H1 (cell line): ENCODE results near the gene KDM6A. TPM values are rescaled to one million over a fixed set of nuclear protein-coding genes. Genes with fewer than 3 reads are reported as not detected.

ENCODE experiments used
- ATF3 ChIP-seq: IDR thresholded peaks from 2 replicates; pipeline ENCODE4 v1.6.1; 2011; ENCODE audit warnings: low read depth, mild to moderate bottlenecking, low read length; ENCODE audit not compliant: insufficient read depth
- CREB1 ChIP-seq: IDR thresholded peaks from 2 replicates; pipeline ENCODE4 v1.6.1; 2012; ENCODE audit warnings: inconsistent platforms
- CTBP2 ChIP-seq: IDR thresholded peaks from 2 replicates; pipeline ENCODE4 v1.7.0; 2011; ENCODE audit warnings: borderline replicate concordance, mild to moderate bottlenecking, moderate library complexity, mixed read lengths, low read length; ENCODE audit not compliant: insufficient read depth, insufficient read length
- FOSL1 ChIP-seq: IDR thresholded peaks from 2 replicates; pipeline ENCODE4 v1.6.1; 2011; ENCODE audit warnings: mild to moderate bottlenecking, low read depth, low read length, moderate library complexity; ENCODE audit not compliant: insufficient read depth
- JUND ChIP-seq: IDR thresholded peaks from 2 replicates; pipeline ENCODE4 v1.6.1; 2011; ENCODE audit warnings: mild to moderate bottlenecking, improper control_type of control experiment, low read length
- KDM1A ChIP-seq: fragments of 200-600, 300-600 bp; sonication (generic); IDR thresholded peaks from 2 replicates; pipeline ENCODE4 v1.7.1; 2016; ENCODE audit warnings: mild to moderate bottlenecking, low read length, borderline replicate concordance
- KDM4A ChIP-seq: IDR thresholded peaks from one replicate; pipeline ENCODE4 v1.7.1; 2012; ENCODE audit warnings: low read depth, mild to moderate bottlenecking, moderate library complexity, low read length, inconsistent platforms; ENCODE audit not compliant: severe bottlenecking
- YY1 ChIP-seq: IDR thresholded peaks from 2 replicates; pipeline ENCODE4 v1.6.1; 2011; ENCODE audit warnings: low read depth, mild to moderate bottlenecking, low read length
- polyA plus RNA-seq, 7 experiments: library from polyadenylated mRNA; depleted of rRNA in 3 of 7; stranded (reverse) in 5 of 7; unstranded in 2 of 7; fragments of >200 nt in 5 of 7; fragments of 200-250 nt in 2 of 7; gene quantifications; 1 replicate in 5 of 7; 2 replicates in 1 of 7; 4 replicates in 1 of 7; pipeline versions ENCODE4 v1.2.1 to v1.2.3, GENCODE V29; 2011 to 2013; ENCODE audit warnings: missing spikeins in 2 of 7, mixed read lengths in 2 of 7
- total RNA-seq: library from RNA; stranded (reverse); fragmentation: NEBNext Ultra II Directional; extraction: Animal tissue kit (Norgen Biotek cat#: 25700); gene quantifications from 2 replicates; pipeline ENCODE4 v1.2.1, GENCODE V29; 2021
- TF ChIP-seq, protein P1 (sequence below): fragments of 300-600 bp; sonication (generic); IDR thresholded peaks from 2 replicates; pipeline ENCODE4 v1.7.1; 2012; ENCODE audit warnings: low read length, moderate library complexity, mild to moderate bottlenecking, inconsistent platforms; ENCODE audit not compliant: insufficient replicate concordance
- TF ChIP-seq, protein P2 (sequence below): IDR thresholded peaks from 2 replicates; pipeline ENCODE4 v1.6.1; 2011; ENCODE audit warnings: low read length, improper control_type of control experiment

KDM6A gene
- total and polyA plus RNA-seq, 2 of the 8 experiments (the other 6 are each of a cell fraction or from before 2014, with no cell fraction given): 43.5 to 58.4 TPM

DNA sequence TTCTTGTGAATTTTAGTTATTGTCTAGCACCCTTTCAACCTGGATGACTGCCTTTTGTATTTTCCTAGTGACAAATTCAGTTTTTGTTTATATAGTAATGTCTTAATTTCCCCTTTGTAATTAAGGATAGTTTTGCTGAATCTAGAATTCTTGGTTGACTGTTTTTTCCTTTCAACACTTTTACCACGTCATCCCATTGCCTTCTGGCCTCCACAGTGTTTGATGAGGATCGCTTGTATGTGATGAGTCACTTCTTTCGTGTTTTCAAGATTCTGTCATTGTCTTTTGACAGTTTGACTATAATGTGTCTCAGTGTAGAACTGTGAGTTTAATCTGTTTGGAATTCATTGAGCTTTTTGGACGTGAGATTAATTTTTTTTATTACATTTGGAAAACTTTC is 30.1 kb downstream of the KDM6A start (continued):
- TF ChIP-seq, protein P1, sequence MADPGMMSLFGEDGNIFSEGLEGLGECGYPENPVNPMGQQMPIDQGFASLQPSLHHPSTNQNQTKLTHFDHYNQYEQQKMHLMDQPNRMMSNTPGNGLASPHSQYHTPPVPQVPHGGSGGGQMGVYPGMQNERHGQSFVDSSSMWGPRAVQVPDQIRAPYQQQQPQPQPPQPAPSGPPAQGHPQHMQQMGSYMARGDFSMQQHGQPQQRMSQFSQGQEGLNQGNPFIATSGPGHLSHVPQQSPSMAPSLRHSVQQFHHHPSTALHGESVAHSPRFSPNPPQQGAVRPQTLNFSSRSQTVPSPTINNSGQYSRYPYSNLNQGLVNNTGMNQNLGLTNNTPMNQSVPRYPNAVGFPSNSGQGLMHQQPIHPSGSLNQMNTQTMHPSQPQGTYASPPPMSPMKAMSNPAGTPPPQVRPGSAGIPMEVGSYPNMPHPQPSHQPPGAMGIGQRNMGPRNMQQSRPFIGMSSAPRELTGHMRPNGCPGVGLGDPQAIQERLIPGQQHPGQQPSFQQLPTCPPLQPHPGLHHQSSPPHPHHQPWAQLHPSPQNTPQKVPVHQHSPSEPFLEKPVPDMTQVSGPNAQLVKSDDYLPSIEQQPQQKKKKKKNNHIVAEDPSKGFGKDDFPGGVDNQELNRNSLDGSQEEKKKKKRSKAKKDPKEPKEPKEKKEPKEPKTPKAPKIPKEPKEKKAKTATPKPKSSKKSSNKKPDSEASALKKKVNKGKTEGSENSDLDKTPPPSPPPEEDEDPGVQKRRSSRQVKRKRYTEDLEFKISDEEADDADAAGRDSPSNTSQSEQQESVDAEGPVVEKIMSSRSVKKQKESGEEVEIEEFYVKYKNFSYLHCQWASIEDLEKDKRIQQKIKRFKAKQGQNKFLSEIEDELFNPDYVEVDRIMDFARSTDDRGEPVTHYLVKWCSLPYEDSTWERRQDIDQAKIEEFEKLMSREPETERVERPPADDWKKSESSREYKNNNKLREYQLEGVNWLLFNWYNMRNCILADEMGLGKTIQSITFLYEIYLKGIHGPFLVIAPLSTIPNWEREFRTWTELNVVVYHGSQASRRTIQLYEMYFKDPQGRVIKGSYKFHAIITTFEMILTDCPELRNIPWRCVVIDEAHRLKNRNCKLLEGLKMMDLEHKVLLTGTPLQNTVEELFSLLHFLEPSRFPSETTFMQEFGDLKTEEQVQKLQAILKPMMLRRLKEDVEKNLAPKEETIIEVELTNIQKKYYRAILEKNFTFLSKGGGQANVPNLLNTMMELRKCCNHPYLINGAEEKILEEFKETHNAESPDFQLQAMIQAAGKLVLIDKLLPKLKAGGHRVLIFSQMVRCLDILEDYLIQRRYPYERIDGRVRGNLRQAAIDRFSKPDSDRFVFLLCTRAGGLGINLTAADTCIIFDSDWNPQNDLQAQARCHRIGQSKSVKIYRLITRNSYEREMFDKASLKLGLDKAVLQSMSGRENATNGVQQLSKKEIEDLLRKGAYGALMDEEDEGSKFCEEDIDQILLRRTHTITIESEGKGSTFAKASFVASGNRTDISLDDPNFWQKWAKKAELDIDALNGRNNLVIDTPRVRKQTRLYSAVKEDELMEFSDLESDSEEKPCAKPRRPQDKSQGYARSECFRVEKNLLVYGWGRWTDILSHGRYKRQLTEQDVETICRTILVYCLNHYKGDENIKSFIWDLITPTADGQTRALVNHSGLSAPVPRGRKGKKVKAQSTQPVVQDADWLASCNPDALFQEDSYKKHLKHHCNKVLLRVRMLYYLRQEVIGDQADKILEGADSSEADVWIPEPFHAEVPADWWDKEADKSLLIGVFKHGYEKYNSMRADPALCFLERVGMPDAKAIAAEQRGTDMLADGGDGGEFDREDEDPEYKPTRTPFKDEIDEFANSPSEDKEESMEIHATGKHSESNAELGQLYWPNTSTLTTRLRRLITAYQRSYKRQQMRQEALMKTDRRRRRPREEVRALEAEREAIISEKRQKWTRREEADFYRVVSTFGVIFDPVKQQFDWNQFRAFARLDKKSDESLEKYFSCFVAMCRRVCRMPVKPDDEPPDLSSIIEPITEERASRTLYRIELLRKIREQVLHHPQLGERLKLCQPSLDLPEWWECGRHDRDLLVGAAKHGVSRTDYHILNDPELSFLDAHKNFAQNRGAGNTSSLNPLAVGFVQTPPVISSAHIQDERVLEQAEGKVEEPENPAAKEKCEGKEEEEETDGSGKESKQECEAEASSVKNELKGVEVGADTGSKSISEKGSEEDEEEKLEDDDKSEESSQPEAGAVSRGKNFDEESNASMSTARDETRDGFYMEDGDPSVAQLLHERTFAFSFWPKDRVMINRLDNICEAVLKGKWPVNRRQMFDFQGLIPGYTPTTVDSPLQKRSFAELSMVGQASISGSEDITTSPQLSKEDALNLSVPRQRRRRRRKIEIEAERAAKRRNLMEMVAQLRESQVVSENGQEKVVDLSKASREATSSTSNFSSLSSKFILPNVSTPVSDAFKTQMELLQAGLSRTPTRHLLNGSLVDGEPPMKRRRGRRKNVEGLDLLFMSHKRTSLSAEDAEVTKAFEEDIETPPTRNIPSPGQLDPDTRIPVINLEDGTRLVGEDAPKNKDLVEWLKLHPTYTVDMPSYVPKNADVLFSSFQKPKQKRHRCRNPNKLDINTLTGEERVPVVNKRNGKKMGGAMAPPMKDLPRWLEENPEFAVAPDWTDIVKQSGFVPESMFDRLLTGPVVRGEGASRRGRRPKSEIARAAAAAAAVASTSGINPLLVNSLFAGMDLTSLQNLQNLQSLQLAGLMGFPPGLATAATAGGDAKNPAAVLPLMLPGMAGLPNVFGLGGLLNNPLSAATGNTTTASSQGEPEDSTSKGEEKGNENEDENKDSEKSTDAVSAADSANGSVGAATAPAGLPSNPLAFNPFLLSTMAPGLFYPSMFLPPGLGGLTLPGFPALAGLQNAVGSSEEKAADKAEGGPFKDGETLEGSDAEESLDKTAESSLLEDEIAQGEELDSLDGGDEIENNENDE: no peak
- no peak for TF ChIP-seq FOSL1
- TF ChIP-seq JUND: no peak
- TF ChIP-seq KDM4A: no peak
- no peak for TF ChIP-seq CREB1
- no peak for TF ChIP-seq KDM1A
- no peak for TF ChIP-seq ATF3
- TF ChIP-seq CTBP2: no peak
- TF ChIP-seq YY1: no peak
- TF ChIP-seq, protein P2, sequence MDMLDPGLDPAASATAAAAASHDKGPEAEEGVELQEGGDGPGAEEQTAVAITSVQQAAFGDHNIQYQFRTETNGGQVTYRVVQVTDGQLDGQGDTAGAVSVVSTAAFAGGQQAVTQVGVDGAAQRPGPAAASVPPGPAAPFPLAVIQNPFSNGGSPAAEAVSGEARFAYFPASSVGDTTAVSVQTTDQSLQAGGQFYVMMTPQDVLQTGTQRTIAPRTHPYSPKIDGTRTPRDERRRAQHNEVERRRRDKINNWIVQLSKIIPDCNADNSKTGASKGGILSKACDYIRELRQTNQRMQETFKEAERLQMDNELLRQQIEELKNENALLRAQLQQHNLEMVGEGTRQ: no peak
